SIG-M5 (cell line): ENCODE results near the gene RPL39L.
"Not testable (repeated sequence)": the region's sequence is repeated elsewhere in the genome, so short reads cannot be mapped to it uniquely, and the experiment has no call there.

ENCODE experiments used
- DNase-seq: peaks from one replicate; lab custom pipeline; 2025; lab: John Stamatoyannopoulos, UW

RPL39L gene

GRCh38 chr3:187139895-187140253 lies 578 bp upstream of the RPL39L start:
- no peak for DNase-seq

- DNase-seq = peak; percentile 24
Observed at GRCh38 chr3:187136936-187137335, 2.4 kb downstream of the RPL39L start.

DNA sequence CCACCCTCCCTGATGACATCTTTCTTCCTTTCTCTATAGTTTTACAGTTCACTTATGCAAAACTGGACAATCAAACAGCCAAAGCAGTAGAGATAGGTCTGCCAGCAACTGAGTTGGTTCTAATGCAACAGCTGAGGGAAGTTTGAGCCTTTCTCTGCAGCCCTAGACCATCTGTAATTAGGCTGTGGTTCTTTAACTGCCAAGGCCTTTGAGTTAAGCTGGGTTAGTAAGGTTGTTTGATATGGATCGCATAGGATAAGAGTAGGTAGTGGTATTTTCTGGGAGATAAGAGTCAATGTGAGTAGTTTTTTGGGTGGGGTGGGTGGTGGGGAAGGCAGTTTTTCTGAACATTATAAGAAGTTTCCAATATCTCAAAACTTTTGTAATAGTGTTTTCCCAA lies 3.0 kb downstream of the RPL39L start:
- no peak for DNase-seq

DNA sequence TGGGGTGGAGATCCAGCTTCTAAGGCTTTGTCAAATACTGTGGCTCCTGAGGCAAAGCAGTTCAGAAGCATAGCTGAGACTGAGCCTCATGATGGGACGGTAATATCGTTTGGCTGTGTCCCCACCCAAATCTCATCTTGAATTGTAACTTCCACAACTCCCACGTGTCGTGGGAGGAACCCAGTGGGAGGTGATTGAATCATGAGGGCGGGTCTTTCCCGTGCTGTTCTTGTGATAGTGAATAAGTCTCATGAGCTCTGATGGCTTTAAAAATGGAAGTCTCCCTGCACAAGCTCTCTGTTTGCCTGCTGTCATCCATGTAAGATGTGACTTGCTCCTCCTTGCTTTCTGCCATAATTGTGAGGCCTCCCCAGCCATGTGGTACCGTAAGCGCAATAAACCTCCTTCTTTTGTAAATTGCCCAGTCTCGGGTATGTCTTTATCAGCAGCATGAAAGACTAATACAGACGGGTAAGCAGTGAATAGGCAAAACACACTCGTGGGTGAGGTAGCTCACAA lies 4.1 kb downstream of the RPL39L start:
- DNase-seq = not testable (repeated sequence)

- DNase-seq = not testable (repeated sequence)
Observed at GRCh38 chr3:187133181-187133580, 6.1 kb downstream of the RPL39L start.

- DNase-seq = no peak
Observed at GRCh38 chr3:187132666-187133065, 6.6 kb downstream of the RPL39L start.

GRCh38 chr3:187131981-187132380 lies 7.3 kb downstream of the RPL39L start:
- no peak for DNase-seq

GRCh38 chr3:187130346-187131066 lies 8.8 kb downstream of the RPL39L start:
- DNase-seq = no peak

DNA sequence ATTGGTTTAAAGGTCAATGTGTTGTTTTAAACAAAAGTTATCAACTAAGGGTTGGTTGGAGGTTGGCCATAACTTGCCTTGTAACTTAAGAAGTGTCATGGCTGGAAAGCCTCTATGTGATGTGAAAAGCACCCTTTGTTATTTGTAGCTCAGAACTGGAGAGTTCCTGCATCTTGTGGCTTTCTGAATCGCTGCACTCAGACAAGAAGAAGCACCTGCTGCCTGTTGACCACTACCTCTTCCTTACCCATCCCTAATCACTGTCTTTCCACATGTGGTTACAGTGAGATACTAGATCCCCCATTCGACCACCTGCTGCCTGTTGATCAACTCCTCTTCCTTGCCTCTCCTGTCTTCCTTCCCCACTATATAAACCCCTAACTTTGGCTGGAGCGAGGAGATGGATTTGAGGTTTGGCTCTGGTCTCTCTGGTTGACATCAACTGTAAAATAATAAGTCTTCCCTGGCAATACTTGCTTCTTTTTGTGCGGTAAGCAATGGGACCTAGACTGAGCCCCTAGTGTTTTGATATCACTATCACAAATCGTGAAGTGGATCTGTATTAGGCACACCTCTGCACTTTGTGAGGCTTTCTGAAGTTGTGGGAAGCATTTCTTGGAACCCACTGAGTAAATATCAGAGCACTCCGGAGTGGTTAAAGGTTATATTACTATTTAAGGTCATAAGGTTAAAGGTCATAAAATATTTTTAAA lies 13.8 kb downstream of the RPL39L start:
- no peak for DNase-seq

DNA sequence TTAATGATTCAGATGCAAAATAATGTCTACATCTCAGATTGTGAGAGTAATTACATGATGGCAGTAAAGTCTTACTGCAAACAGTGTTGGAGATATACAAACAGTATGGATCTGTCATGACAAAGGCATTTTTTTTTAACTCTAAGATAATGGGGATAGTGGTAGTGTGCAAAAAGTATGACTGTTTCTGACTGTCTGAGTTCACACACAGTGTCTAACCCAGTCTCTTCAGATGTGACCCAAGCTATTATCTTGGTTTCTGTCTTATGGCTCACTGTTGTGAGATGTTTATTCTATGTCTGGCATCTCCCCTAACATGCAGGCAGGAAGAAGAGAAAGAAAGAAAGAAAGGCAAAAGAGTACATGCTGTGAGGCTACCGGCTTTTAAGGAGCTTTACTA lies 17.0 kb downstream of the RPL39L start:
- no peak for DNase-seq

GRCh38 chr3:187120326-187120725 lies 19.0 kb downstream of the RPL39L start:
- no peak for DNase-seq

DNA sequence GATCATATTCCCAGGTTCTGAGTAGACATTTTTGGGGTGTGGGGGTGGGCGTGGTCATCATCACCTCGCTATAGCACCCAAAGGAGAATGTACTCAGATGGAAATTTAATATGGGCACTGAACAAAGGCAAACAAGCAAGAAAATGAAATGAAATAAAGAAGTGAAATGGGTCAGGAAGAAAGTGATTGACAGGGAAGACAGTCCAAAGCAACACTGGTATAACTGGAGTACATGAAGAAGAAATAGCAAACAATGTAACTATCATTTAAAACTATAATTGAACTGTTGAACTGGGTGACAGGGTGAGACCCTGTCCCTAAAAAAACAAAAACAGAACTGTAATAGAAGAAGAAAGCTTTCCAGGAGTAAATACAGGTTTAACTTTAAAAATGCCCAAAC lies 24.8 kb downstream of the RPL39L start:
- DNase-seq = no peak

GRCh38 chr3:187112934-187113793 lies 26.1 kb downstream of the RPL39L start:
- no peak for DNase-seq

- DNase-seq = no peak
Observed at GRCh38 chr3:187110156-187110555, 29.1 kb downstream of the RPL39L start.

DNA sequence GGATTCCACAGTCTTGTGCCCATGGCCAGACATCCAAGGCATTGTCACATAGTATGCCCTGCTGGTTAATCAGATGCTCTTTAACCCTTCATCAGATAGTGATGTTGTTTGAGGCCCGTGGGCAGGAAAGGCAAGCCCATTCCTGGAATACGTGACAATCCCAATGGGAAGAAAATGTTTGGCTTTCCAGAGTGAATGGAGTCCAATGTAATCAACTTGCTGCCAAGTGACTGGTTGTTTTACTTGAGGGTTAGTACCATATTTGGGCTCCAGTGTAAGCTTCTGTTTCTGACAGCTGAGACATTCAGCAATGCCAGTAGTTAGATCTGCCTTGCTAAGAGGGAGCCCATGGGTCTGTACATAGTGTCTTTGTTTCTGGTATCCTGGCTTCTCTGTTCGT lies 31.3 kb downstream of the RPL39L start:
- DNase-seq = no peak

GRCh38 chr3:187105700-187106099 lies 33.6 kb downstream of the RPL39L start:
- DNase-seq = no peak

- no peak for DNase-seq
Observed at GRCh38 chr3:187104933-187105332, 34.4 kb downstream of the RPL39L start.

DNA sequence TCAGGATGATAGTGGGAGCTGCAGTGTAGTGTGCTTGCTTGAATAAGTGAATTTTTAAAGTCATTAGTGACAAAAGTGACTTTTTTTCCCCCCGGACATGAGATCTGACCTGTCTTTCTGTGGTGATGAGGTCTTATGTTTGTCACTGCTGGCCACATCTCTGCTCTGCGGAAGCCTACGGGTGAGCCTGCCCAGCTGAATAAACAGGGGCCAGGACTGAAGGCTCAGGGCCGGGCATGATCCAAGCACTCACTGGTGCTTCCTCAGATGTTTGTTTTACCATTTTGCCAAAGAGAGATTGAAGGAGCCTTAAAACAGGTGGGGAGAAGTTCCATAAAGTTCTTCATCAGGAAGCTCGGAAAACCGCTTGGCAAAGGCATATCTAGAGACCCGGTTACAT lies 35.0 kb downstream of the RPL39L start:
- no peak for DNase-seq

- no peak for DNase-seq
Observed at GRCh38 chr3:187103251-187103650, 36.0 kb downstream of the RPL39L start.

DNA sequence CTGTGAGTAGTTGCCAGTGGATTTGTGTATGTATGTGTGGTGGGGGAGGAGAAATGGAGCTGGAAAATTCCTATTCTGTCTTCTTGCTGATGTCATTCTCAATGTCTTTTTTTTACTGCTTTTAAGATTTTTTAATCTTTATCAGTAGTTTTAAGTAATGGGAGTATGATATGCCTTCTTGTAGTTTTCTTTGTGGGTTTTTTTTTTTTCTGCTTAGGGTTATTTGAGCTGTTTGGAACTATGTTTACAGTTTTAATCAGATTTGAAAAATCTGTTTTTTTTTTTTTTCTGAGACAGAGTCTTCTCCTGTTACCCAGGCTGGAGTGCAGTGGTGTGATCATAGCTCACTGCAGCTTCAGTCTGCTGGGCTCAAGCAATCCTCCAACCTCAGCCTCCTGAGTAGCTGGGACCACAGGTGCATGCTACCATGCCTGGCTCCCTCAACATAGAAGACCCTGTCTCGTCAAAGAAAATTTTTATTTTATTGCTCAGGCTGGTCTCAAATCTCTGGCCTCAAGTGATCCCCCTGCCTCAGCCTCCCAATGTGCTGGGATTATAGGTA lies 37.1 kb downstream of the RPL39L start:
- no peak for DNase-seq

DNA sequence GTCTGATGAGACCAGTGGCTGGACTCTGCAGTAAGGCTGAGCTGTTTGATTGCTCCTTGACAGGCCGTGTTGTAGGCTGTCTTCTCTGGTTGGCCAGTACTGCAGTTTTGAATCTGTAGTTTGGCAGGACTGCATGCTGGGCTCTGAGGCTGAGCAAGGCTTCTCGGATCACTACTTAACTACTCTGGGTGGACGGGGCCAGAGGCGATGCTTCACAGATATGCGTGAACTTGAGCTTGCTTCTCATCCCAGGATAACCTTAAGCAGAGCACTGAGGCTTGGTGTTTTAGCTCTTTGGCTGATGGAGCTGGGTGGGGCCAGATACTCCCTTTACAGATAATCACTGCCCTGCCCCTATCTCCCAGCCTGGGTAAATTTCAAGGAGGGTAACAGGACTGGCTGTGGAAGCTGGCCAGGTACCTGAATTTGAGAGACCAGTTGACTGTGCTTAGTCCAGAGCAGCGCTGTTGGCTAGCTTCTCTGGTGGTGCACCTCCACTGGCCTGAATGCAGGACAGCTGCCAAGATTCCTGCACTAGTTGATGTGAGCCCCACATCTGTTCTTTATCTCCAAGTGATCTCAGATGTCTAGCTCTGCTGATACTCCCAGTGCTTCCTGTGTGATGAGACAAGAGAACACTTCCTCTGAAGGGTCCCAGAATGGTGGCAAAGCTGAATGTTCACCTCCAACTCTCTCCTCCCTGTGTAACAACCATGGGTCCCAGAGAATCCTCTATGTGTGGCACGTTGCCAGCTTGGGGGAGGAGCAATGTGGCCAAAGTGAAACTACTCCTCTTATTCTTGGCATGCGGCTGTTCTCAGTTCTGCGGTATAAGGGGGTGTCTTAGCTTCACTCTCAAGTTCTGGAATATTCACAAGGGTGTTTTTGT lies 37.9 kb downstream of the RPL39L start:
- no peak for DNase-seq
